Measurements from ENCODE around the gene MYO15B.

GRCh38 chr17:75652341-75652740, 64.7 kb downstream of the MYO15B start:
- TF ChIP-seq POLR2A (IDR thresholded peaks at IDR 0.05) (no peak), CTCF (IDR thresholded peaks at IDR 0.05) (no peak)
